Activated naive CD8-positive, alpha-beta T cell treated with anti-CD3 and anti-CD28 coated beads, Interleukin-2, amount 10 ng/mL, durations not matched to agents 7 days and 5 days (primary cell): ENCODE measurements around the gene CREB1. TPM values are rescaled to one million over a fixed set of nuclear protein-coding genes. Genes with fewer than 3 reads are reported as not detected.
"Not testable (repeated sequence)": the region's sequence is repeated elsewhere in the genome, so short reads cannot be mapped to it uniquely, and the experiment has no call there.

Experiments
- ATAC-seq: fragments of 150-1000 bp; cut with Tn5 transposase; one replicate; pipeline ENCODE4 v1.10.0; 2021; ENCODE audit warnings: low read depth, moderate library complexity
- POLR2A ChIA-PET: fragments of 350-600 bp; sonication (Branson Sonifier 250); formaldehyde crosslinking; loops from one replicate; lab custom pipeline; 2021; ENCODE audit warnings: antibody characterized with exemption; lab: Charles Lee
- DNase-seq: peaks from one replicate; pipeline ENCODE4 v3.0.0; 2021
- H3K27ac Mint-ChIP-seq: one replicate; pipeline ENCODE4 v1.8.0; 2022; ENCODE audit warnings: mild to moderate bottlenecking, mixed read lengths
- H3K27me3 Mint-ChIP-seq: one replicate; pipeline ENCODE4 v1.8.0; 2022; ENCODE audit warnings: mild to moderate bottlenecking, moderate library complexity, mixed read lengths
- H3K36me3 Mint-ChIP-seq: one replicate; pipeline ENCODE4 v1.8.0; 2021; ENCODE audit warnings: mild to moderate bottlenecking, mixed read lengths
- H3K4me1 Mint-ChIP-seq: one replicate; pipeline ENCODE4 v1.8.0; 2021; ENCODE audit warnings: mixed read lengths
- H3K4me3 Mint-ChIP-seq: one replicate; pipeline ENCODE4 v1.8.0; 2022; ENCODE audit warnings: mild to moderate bottlenecking, moderate library complexity, mixed read lengths
- H3K9me3 Mint-ChIP-seq: one replicate; pipeline ENCODE4 v1.8.0; 2021; ENCODE audit warnings: mixed read lengths
- total RNA-seq, 2 experiments: library from RNA; stranded (reverse); gene quantifications; one replicate each; pipeline ENCODE4 v1.2.3, GENCODE V29; 2021

Gene CREB1
- total RNA-seq, 2 experiments from 2014 or later: 97.5 to 101 TPM

- POLR2A ChIA-PET: no interaction called here
- no peak for ATAC-seq
- H3K27ac Mint-ChIP-seq: no peak overlapping the region
Observed at GRCh38 chr2:207492461-207492860, 37.3 kb upstream of the CREB1 start.

GRCh38 chr2:207494137-207494536 is 35.6 kb upstream of the CREB1 start:
- POLR2A ChIA-PET: interaction anchor here (0.5 kb wide), 1 partner anchor 228 kb away, joined by 3 read pairs; no protein-coding TSS in a partner anchor
- Mint-ChIP-seq H3K9me3 (no peaks in the 10 kb centered on the region), H3K4me3 (no peak overlapping the region), H3K27me3 (peaks cover 3% of the 10 kb centered on the region), H3K27ac (no peak overlapping the region), H3K36me3 (no peaks in the 10 kb centered on the region), H3K4me1 (peaks cover 10% of the 10 kb centered on the region)
- no peak for DNase-seq
- no peak for ATAC-seq

More at GRCh38 chr2:207492461-207492860, 37.3 kb upstream of the CREB1 start:
- Mint-ChIP-seq H3K36me3 (no peaks in the 10 kb centered on the region), H3K9me3 (no peaks in the 10 kb centered on the region), H3K4me1 (peaks cover 7% of the 10 kb centered on the region), H3K4me3 (no peak overlapping the region), H3K27me3 (peaks cover 3% of the 10 kb centered on the region)
- DNase-seq: no peak

- not testable (repeated sequence) for H3K27ac Mint-ChIP-seq, H3K27me3 Mint-ChIP-seq, H3K4me3 Mint-ChIP-seq, ATAC-seq, H3K9me3 Mint-ChIP-seq, DNase-seq, H3K36me3 Mint-ChIP-seq
- peaks cover 30% of the 10 kb centered on the region for H3K4me1 Mint-ChIP-seq
- POLR2A ChIA-PET: interaction anchor here (0.7 kb wide), 1 partner anchor 501 kb away, joined by 3 read pairs; no protein-coding TSS in a partner anchor
Observed at GRCh38 chr2:207496936-207497335, 32.8 kb upstream of the CREB1 start.

DNA sequence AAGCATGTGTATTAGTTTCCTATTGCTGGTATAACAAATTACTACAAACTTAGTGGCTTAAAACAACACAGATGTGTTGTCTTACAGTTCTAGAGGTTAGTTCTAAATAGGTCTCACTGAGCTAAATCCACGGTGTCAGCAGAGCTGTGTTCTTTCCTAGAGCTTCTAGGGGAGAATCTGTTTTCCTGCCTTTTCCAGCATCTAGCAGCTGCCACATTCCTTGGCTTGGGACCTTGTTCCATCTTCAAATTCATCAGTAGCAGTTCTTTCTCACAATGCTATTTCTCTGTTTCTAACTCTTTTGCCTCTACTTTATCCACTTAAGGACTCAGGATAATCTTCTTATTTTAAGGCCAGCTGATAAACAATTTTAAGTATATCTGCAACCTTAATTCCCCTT is 32.2 kb upstream of the CREB1 start:
- H3K4me3 Mint-ChIP-seq: no peak overlapping the region
- DNase-seq (no peak), ATAC-seq (no peak)
- peaks cover 1% of the 10 kb centered on the region for H3K27me3 Mint-ChIP-seq
- peaks cover 30% of the 10 kb centered on the region for H3K4me1 Mint-ChIP-seq
- POLR2A ChIA-PET: interaction anchor here (0.7 kb wide), 1 partner anchor 501 kb away, joined by 3 read pairs; no protein-coding TSS in a partner anchor
- no peaks in the 10 kb centered on the region for H3K9me3 Mint-ChIP-seq
- no peak overlapping the region for H3K27ac Mint-ChIP-seq
- no peaks in the 10 kb centered on the region for H3K36me3 Mint-ChIP-seq

DNA sequence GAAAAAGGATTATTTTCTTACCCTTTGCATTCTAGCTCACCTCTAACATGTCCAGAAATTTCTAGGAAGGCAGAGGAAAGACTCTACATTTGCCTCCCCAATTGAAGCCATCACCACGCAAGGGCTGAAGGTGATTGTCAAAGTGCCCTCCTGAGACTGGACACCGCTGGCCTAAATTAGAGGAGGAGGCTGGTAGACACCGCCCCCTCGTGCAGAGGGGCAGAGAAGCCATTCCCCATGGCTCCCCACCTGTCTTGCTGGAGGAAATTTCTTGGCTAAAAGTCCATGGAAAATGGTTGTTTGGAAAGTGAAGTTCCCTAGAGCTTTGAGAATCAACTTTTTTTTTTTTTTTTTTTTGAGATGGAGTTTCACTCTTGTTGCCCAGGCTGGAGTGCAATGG is 31.3 kb upstream of the CREB1 start:
- ATAC-seq (no peak), DNase-seq (no peak)
- H3K27me3 Mint-ChIP-seq: no peaks in the 10 kb centered on the region

DNA sequence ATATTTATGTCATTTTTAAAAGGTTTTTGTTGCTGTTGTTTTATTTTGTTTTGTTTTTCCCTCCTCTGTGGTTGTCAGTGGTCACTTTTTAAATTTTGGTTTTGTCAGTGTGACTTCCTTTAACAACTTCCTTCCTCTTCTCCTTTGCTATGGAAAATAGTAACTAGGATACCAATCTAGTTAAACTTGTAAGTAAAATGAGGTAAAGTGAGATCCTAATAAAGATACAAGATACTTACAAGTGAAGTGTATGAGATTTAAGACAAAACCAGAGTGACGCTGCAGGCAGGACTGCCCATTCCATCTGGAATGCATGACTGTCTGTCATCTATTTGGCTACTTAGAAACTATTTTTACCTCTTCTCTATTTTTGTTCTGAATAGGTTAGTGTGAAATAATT is 30.6 kb upstream of the CREB1 start:
- no peaks in the 10 kb centered on the region for H3K27me3 Mint-ChIP-seq
- ATAC-seq (no peak), DNase-seq (no peak)
- peaks cover 42% of the 10 kb centered on the region for H3K4me1 Mint-ChIP-seq
- no peak overlapping the region for H3K27ac Mint-ChIP-seq
- H3K4me3 Mint-ChIP-seq: peak overlapping the region; percentile 35
- POLR2A ChIA-PET: no interaction called here
- H3K36me3 Mint-ChIP-seq: no peaks in the 10 kb centered on the region
- H3K9me3 Mint-ChIP-seq: no peaks in the 10 kb centered on the region

More for the DNA sequence above, 31.3 kb upstream of the CREB1 start:
- H3K9me3 Mint-ChIP-seq: no peaks in the 10 kb centered on the region
- H3K36me3 Mint-ChIP-seq: no peaks in the 10 kb centered on the region
- H3K27ac Mint-ChIP-seq: no peak overlapping the region
- H3K4me1 Mint-ChIP-seq: peaks cover 35% of the 10 kb centered on the region
- H3K4me3 Mint-ChIP-seq: no peak overlapping the region
- POLR2A ChIA-PET: no interaction called here

DNA sequence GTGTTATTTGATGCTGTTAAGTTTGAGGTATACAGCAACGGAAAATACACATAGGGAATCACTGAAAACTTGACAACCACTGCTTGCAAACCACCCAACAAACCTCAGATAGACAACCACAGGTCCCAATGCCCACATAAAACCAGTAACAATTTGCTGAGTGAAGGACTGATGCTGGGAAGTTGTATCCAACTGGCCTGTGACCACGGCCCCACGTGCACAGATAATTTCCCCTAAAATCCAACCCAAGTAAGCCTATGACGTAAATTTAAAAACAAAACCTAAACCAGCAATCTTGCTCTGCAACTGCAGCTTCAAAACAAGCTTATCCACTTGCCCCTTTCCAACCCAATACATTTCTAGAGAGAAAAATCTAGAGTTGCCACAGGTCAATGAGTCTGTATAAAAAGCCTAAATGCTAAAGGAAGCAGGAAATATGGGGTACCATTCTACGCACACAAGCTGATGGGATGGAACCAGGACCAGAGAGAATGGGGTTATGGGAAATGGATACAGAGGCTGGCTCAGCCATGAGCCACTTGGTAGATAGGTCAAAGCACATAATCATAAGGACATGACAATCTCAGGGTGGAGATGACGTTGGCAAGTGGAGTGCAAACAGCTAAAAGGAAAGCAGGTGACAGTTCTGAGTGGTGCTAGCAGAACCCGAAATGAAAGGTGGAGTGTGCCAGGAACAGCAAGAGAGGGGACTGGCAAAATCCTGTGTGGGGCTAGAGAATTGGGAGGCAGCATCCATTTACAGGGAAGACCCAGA is 27.8 kb upstream of the CREB1 start:
- DNase-seq (no peak), ATAC-seq (no peak)
- Mint-ChIP-seq H3K4me1 (peaks cover 68% of the 10 kb centered on the region), H3K27ac (no peak overlapping the region), H3K36me3 (no peaks in the 10 kb centered on the region), H3K9me3 (no peaks in the 10 kb centered on the region), H3K27me3 (no peaks in the 10 kb centered on the region), H3K4me3 (no peak overlapping the region)
- POLR2A ChIA-PET: interaction anchor here (0.5 to 4.2 kb wide), 2 partner anchors 28 to 736 kb away, joined by 3 to 28 read pairs; partner anchors contain the start of gene CREB1

- POLR2A ChIA-PET: interaction anchor here (0.5 to 4.2 kb wide), 2 partner anchors 28 to 737 kb away, joined by 3 to 28 read pairs; partner anchors contain the start of gene CREB1
- Mint-ChIP-seq H3K4me1 (peaks cover 68% of the 10 kb centered on the region), H3K27me3 (no peaks in the 10 kb centered on the region)
Observed at GRCh38 chr2:207502577-207503198, 27.1 kb upstream of the CREB1 start.

GRCh38 chr2:207503234-207503633 is 26.5 kb upstream of the CREB1 start:
- ATAC-seq (no peak), DNase-seq (no peak)
- no peak overlapping the region for H3K4me3 Mint-ChIP-seq
- H3K9me3 Mint-ChIP-seq: no peaks in the 10 kb centered on the region
- H3K36me3 Mint-ChIP-seq: no peaks in the 10 kb centered on the region
- peaks cover 67% of the 10 kb centered on the region for H3K4me1 Mint-ChIP-seq
- no peak overlapping the region for H3K27ac Mint-ChIP-seq
- POLR2A ChIA-PET: interaction anchor here (1.1 to 4.2 kb wide), 2 partner anchors 27 to 123 kb away, joined by 4 to 28 read pairs; partner anchors contain the start of gene CREB1
- no peaks in the 10 kb centered on the region for H3K27me3 Mint-ChIP-seq

More at GRCh38 chr2:207502577-207503198, 27.1 kb upstream of the CREB1 start:
- no peak for DNase-seq
- H3K4me3 Mint-ChIP-seq: no peak overlapping the region
- H3K36me3 Mint-ChIP-seq: no peaks in the 10 kb centered on the region
- no peak overlapping the region for H3K27ac Mint-ChIP-seq
- no peaks in the 10 kb centered on the region for H3K9me3 Mint-ChIP-seq
- ATAC-seq: no peak

DNA sequence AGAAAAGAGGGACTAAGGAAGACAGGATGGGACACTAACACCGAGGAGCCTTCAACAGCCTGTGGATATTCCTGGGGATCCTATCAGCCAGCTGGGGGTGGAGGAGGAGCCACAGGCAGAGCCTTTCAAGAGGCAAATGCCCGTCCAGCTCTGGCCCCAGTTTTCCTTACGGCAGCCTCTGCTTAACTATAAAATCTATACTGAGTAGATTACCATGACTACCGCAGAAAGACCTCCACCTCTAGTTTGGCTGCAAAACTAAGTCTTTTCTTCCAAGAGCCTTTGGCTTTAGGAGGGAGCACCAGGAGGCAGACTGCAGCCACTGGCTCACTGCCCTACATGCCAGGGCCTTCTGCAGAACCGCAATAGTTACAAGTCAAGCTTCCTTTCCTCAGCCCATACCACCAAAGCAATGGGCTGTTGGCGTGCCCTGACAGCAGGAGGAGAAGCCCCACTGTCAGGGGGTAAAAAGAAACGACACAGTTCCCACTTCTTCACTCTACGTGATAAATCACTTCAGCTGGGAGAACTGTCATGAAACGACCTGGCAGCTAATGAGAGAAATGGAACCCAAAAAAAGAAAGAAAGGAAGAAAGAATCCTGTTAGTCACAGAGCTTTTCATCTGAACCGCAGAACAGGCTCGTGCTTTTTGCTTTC is 25.1 kb upstream of the CREB1 start:
- no peak for ATAC-seq
- Mint-ChIP-seq H3K4me3 (peak overlapping the region; percentile 2), H3K36me3 (no peaks in the 10 kb centered on the region), H3K4me1 (peaks cover 63% of the 10 kb centered on the region), H3K9me3 (no peaks in the 10 kb centered on the region), H3K27me3 (no peaks in the 10 kb centered on the region), H3K27ac (no peak overlapping the region)
- POLR2A ChIA-PET: interaction anchor here (4.2 kb wide), 1 partner anchor 26 kb away, joined by 28 read pairs; the partner anchor contains the start of gene CREB1
- DNase-seq: no peak

DNA sequence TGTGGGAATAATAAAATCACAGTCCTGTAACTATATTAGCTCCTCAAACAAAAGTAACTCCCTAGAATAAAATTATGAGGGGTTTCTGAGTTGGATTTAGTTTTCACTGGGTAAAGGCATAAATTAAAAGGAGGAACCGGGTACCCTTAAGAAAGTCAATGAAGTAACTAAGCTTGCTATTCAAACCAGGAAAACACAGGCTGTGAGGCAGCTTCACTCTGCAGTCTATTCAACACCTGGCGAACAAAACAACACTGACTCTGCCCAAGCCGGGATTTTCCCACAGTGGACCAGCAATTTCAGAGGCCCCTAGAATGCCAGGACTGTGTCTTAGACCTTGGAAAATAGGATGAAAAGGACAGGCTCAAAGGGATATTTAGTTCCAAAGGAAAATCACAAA is 24.6 kb upstream of the CREB1 start:
- Mint-ChIP-seq H3K4me1 (peaks cover 57% of the 10 kb centered on the region), H3K27me3 (no peaks in the 10 kb centered on the region), H3K4me3 (peak overlapping the region; percentile 2), H3K27ac (no peak overlapping the region), H3K36me3 (no peaks in the 10 kb centered on the region), H3K9me3 (no peaks in the 10 kb centered on the region)
- ATAC-seq (no peak), DNase-seq (no peak)
- POLR2A ChIA-PET: interaction anchor here (4.2 kb wide), 1 partner anchor 25 kb away, joined by 28 read pairs; the partner anchor contains the start of gene CREB1

DNA sequence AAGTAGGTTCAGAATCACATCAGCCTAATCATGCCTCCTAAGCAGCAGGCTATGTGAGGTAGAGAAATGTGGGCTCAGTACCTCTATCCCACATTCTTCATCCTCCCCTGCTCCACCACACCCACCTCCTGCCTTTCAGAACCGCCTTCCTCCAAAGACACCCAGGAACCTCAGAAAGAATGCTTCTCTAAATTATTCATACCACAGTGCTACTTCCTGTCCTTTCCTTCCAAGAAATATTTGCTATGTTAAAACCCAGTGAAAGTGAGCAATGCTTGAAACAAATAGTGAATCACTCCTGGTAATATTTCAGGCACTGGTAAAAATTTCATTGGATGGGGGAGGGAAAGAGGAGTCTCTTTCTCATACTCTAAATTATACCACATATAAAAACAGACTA is 24.0 kb upstream of the CREB1 start:
- peaks cover 53% of the 10 kb centered on the region for H3K4me1 Mint-ChIP-seq
- peak; percentile 71 for ATAC-seq
- no peak for DNase-seq
- H3K36me3 Mint-ChIP-seq: no peaks in the 10 kb centered on the region
- peak overlapping the region; percentile 49 for H3K4me3 Mint-ChIP-seq
- POLR2A ChIA-PET: interaction anchor here (1.1 to 4.2 kb wide), 2 partner anchors 18 to 25 kb away, joined by 3 to 28 read pairs (median 14); partner anchors contain the start of gene CREB1
- H3K9me3 Mint-ChIP-seq: no peaks in the 10 kb centered on the region
- H3K27me3 Mint-ChIP-seq: no peaks in the 10 kb centered on the region
- H3K27ac Mint-ChIP-seq: peak overlapping the region; percentile 41

GRCh38 chr2:207506426-207506825 is 23.3 kb upstream of the CREB1 start:
- Mint-ChIP-seq H3K9me3 (no peaks in the 10 kb centered on the region), H3K36me3 (no peaks in the 10 kb centered on the region), H3K27me3 (no peaks in the 10 kb centered on the region), H3K27ac (peak overlapping the region; percentile 77), H3K4me1 (peaks cover 49% of the 10 kb centered on the region), H3K4me3 (peak overlapping the region; percentile 39)
- DNase-seq (no peak), ATAC-seq (no peak)
- POLR2A ChIA-PET: interaction anchor here (1.1 to 1.9 kb wide), 3 partner anchors 18 to 119 kb away, joined by 3 to 14 read pairs (median 12); partner anchors contain the start of genes CREB1 and METTL21A
